GM23338 (cell line): ENCODE measurements around the gene CATSPER3. TPM values are rescaled to one million over a fixed set of nuclear protein-coding genes. Genes with fewer than 3 reads are reported as not detected.

Experiments used
- ATAC-seq: fragments of 200-7000 bp; cut with Tn5 transposase; 3 replicates; pipeline ENCODE4 v1.9.1; 2020
- DNase-seq: peaks from one replicate; pipeline ENCODE4 v3.0.0-alpha.2; 2015; ENCODE audit warnings: low spot score
- H2AFZ ChIP-seq: fragments of 200-600 bp; sonication (generic); 2 replicates; pipeline ENCODE4 v1.8.0; 2016; ENCODE audit warnings: antibody characterized with exemption, mild to moderate bottlenecking, moderate library complexity
- H3F3A ChIP-seq: fragments of 200-600 bp; sonication (generic); replicated peaks from 2 replicates; pipeline ENCODE4 v1.8.0; 2017; ENCODE audit warnings: antibody characterized with exemption, mixed run types, low read depth
- H3K27ac ChIP-seq: fragments of 200-600 bp; sonication (generic); 2 replicates; pipeline ENCODE4 v1.6.1; 2016; ENCODE audit warnings: low read depth
- H3K27me3 ChIP-seq: fragments of 200-600 bp; sonication (generic); 2 replicates; pipeline ENCODE4 v1.8.0; 2016; ENCODE audit warnings: mild to moderate bottlenecking, mixed run types, moderate library complexity; ENCODE audit not compliant: insufficient read depth
- H3K36me3 ChIP-seq: fragments of 200-600 bp; sonication (generic); 2 replicates; pipeline ENCODE4 v1.8.0; 2016; ENCODE audit warnings: mild to moderate bottlenecking; ENCODE audit not compliant: insufficient read depth
- H3K4me1 ChIP-seq: fragments of 200-600 bp; sonication (generic); 2 replicates; pipeline ENCODE4 v1.8.0; 2016; ENCODE audit warnings: mild to moderate bottlenecking, moderate library complexity; ENCODE audit not compliant: insufficient read depth
- H3K4me2 ChIP-seq: fragments of 200-600 bp; sonication (generic); 2 replicates; pipeline ENCODE4 v1.7.1; 2017; ENCODE audit warnings: mixed run types
- H3K4me3 ChIP-seq: fragments of 200-600 bp; sonication (generic); 2 replicates; pipeline ENCODE4 v1.6.1; 2016; ENCODE audit warnings: mixed run types
- H3K79me2 ChIP-seq: fragments of 200-600 bp; sonication (generic); replicated peaks from 2 replicates; pipeline ENCODE4 v1.8.0; 2017; ENCODE audit warnings: mild to moderate bottlenecking; ENCODE audit not compliant: insufficient read depth
- H3K9me2 ChIP-seq: fragments of 200-600 bp; sonication (generic); 2 replicates; pipeline ENCODE4 v1.8.0; 2017; ENCODE audit not compliant: insufficient read depth
- H4K20me1 ChIP-seq: fragments of 200-600 bp; sonication (generic); replicated peaks from 2 replicates; pipeline ENCODE4 v1.8.0; 2017; ENCODE audit warnings: mild to moderate bottlenecking; ENCODE audit not compliant: insufficient read depth
- H3K27ac Mint-ChIP-seq: 2 replicates; pipeline ENCODE4 v1.8.0; 2020; ENCODE audit warnings: inconsistent platforms, mild to moderate bottlenecking, moderate library complexity, mixed read lengths
- H3K27me3 Mint-ChIP-seq: 3 replicates; pipeline ENCODE4 v1.8.0; 2022; ENCODE audit warnings: low read depth, mild to moderate bottlenecking, moderate library complexity, mixed read lengths, inconsistent platforms; ENCODE audit not compliant: insufficient read depth, poor library complexity
- H3K36me3 Mint-ChIP-seq: 3 replicates; pipeline ENCODE4 v1.8.0; 2021; ENCODE audit warnings: low read depth, mild to moderate bottlenecking, inconsistent platforms, moderate library complexity, mixed read lengths
- H3K4me1 Mint-ChIP-seq: 3 replicates; pipeline ENCODE4 v1.8.0; 2020; ENCODE audit warnings: mild to moderate bottlenecking, inconsistent platforms, mixed read lengths
- H3K4me3 Mint-ChIP-seq: 3 replicates; pipeline ENCODE4 v1.8.0; 2021; ENCODE audit warnings: moderate library complexity, mild to moderate bottlenecking, inconsistent platforms, mixed read lengths
- H3K9me3 Mint-ChIP-seq: 3 replicates; pipeline ENCODE4 v1.8.0; 2020; ENCODE audit warnings: moderate library complexity, mild to moderate bottlenecking, inconsistent platforms, mixed read lengths
- EZH2phosphoT487 ChIP-seq: fragments of 200-600 bp; sonication (generic); IDR thresholded peaks from one replicate; pipeline ENCODE4 v1.8.1; 2018; ENCODE audit warnings: antibody characterized with exemption; ENCODE audit not compliant: unreplicated experiment
- NANOG ChIP-seq: IDR thresholded peaks from 2 replicates; pipeline ENCODE4 v1.6.1; 2016; ENCODE audit warnings: antibody characterized with exemption, borderline replicate concordance
- ZNF114 ChIP-seq: fragments of 250-450 bp; sonication (Bioruptor Pico); IDR thresholded peaks from 2 replicates; pipeline ENCODE4 v1.5.0; 2020; ENCODE audit warnings: mild to moderate bottlenecking, moderate library complexity
- ZNF331 ChIP-seq: fragments of 250-450 bp; sonication (Bioruptor Pico); IDR thresholded peaks from 2 replicates; pipeline ENCODE4 v1.5.0; 2020; ENCODE audit warnings: low read depth, mild to moderate bottlenecking, moderate library complexity
- ZNF462 ChIP-seq: fragments of 250-450 bp; sonication (Bioruptor Pico); IDR thresholded peaks from 2 replicates; pipeline ENCODE4 v1.5.0; 2020; ENCODE audit warnings: mild to moderate bottlenecking, moderate library complexity
- polyA plus RNA-seq: library from polyadenylated mRNA; unstranded; fragments of >200 nt; fragmentation: Nextera tagmentation; extraction: Ambion mirVana; gene quantifications from 2 replicates; pipeline ENCODE4 v1.2.1, GENCODE V29; 2016
- total RNA-seq: library from RNA; depleted of rRNA; stranded (reverse); fragments of >200 nt; shearing (Covaris generic); gene quantifications from 2 replicates; pipeline ENCODE4 v1.2.3, GENCODE V29; 2014

CATSPER3 gene
- total and polyA plus RNA-seq, 2 experiments from 2014 or later: 0.19 TPM; not detected in 1

GRCh38 chr5:135026645-135027265 is 59.0 kb downstream of the CATSPER3 start (continued):
- TF ChIP-seq ZNF462 (CRISPR knock-in tag) (no peak), ZNF114 (CRISPR knock-in tag) (no peak), ZNF331 (CRISPR knock-in tag) (no peak)

GRCh38 chr5:135027266-135027696 is 59.6 kb downstream of the CATSPER3 start:
- peaks cover 86% of the 10 kb centered on the region for H3K27me3 ChIP-seq
- H2AFZ ChIP-seq: peak overlapping the region; percentile 69; the same call in 1 of the 2 replicates
- no peaks in the 10 kb centered on the region for H3K9me2 ChIP-seq
- peak overlapping the region; percentile 80 for H3K4me2 ChIP-seq
- DNase-seq (peak; percentile 58), ATAC-seq (peak; percentile 17)
- Mint-ChIP-seq H3K9me3 (peaks cover 7% of the 10 kb centered on the region; the same call in 2 of the 3 replicates), H3K27me3 (peaks cover 82% of the 10 kb centered on the region), H3K36me3 (peaks cover 4% of the 10 kb centered on the region; the same call in 1 of the 3 replicates), H3K4me3 (peak overlapping the region; percentile 50), H3K4me1 (peaks cover 23% of the 10 kb centered on the region), H3K27ac (no peak overlapping the region)
- H3K27ac ChIP-seq: no peak overlapping the region
- TF ChIP-seq NANOG: no peak
- TF ChIP-seq EZH2phosphoT487: peak; percentile 64
- peak overlapping the region; percentile 52 for H3K4me3 ChIP-seq
- no peaks in the 10 kb centered on the region for H3K79me2 ChIP-seq
- no peaks in the 10 kb centered on the region for H3K36me3 ChIP-seq
- H4K20me1 ChIP-seq: peaks cover 19% of the 10 kb centered on the region
- H3F3A ChIP-seq: peaks cover 11% of the 10 kb centered on the region
- peaks cover 33% of the 10 kb centered on the region; the same call in 1 of the 2 replicates for H3K4me1 ChIP-seq
